GM10248 (cell line): ENCODE results near the gene SCMH1.

ENCODE experiments used
- CTCF ChIA-PET: fragments of 300-600 bp; sonication (Branson Sonifier 250); formaldehyde crosslinking; extraction: SDS; loops from one replicate; lab custom pipeline; 2021; ENCODE audit warnings: antibody characterized with exemption; lab: Yijun Ruan, JAX
- POLR2A ChIA-PET: fragments of 350-650 bp; sonication (Branson Sonifier 250); formaldehyde crosslinking; extraction: SDS; loops from one replicate; lab custom pipeline; 2020; ENCODE audit warnings: antibody characterized with exemption; lab: Yijun Ruan, JAX
- DNase-seq: peaks from one replicate; pipeline ENCODE4 v3.0.0; 2012; ENCODE audit errors: extremely low spot score
- CTCF ChIP-seq: IDR thresholded peaks from 2 replicates; pipeline ENCODE4 v1.5.1; 2012; ENCODE audit warnings: mild to moderate bottlenecking, low read depth; ENCODE audit errors: extremely low read depth, missing control alignments, control extremely low read depth

SCMH1 gene

GRCh38 chr1:41162441-41162840, 79.7 kb downstream of the SCMH1 start:
- no peak for TF ChIP-seq CTCF
- CTCF ChIA-PET = interaction anchor here (1.2 to 2.5 kb wide), 3 partner anchors 11 to 17 kb away, joined by 3 to 8 read pairs (median 4); no protein-coding TSS in a partner anchor
- DNase-seq = no peak
- POLR2A ChIA-PET = no interaction called here

GRCh38 chr1:41161846-41162245, 80.3 kb downstream of the SCMH1 start:
- CTCF ChIA-PET = no interaction called here
- POLR2A ChIA-PET = no interaction called here
- DNase-seq = no peak
- TF ChIP-seq CTCF = no peak

- POLR2A ChIA-PET = no interaction called here
- CTCF ChIA-PET = interaction anchor here (1.4 to 3.1 kb wide), 3 partner anchors 9 to 164 kb away, joined by 3 to 12 read pairs (median 4); no protein-coding TSS in a partner anchor
- DNase-seq = no peak
- no peak for TF ChIP-seq CTCF
Measured at GRCh38 chr1:41160498-41161110, 81.5 kb downstream of the SCMH1 start.

- ChIA-PET POLR2A (no interaction called here), CTCF (interaction anchor here (1.3 to 3.1 kb wide), 4 partner anchors 10 to 162 kb away, joined by 3 to 12 read pairs (median 4); no protein-coding TSS in a partner anchor)
- TF ChIP-seq CTCF = no peak
- DNase-seq = no peak
Measured at GRCh38 chr1:41158966-41159365, 83.1 kb downstream of the SCMH1 start.

- CTCF ChIA-PET = interaction anchor here (1.3 to 3.1 kb wide), 4 partner anchors 11 to 58 kb away, joined by 3 to 12 read pairs (median 4); no protein-coding TSS in a partner anchor
- no peak for DNase-seq
- POLR2A ChIA-PET = no interaction called here
- peak; percentile 7 for TF ChIP-seq CTCF
Measured at GRCh38 chr1:41158147-41158875, 83.8 kb downstream of the SCMH1 start.

- CTCF ChIA-PET = interaction anchor here (1.1 to 2.7 kb wide), 3 partner anchors 13 to 61 kb away, joined by 3 to 14 read pairs (median 6); no protein-coding TSS in a partner anchor
- TF ChIP-seq CTCF = no peak
- POLR2A ChIA-PET = no interaction called here
- DNase-seq = no peak
Measured at GRCh38 chr1:41155105-41155504, 87.0 kb downstream of the SCMH1 start.
